GM12891 (cell line): ENCODE results near the gene VAPB.

ENCODE experiments used
- DNase-seq: peaks from one replicate; pipeline ENCODE4 v3.0.0; 2011; ENCODE audit warnings: low spot score; ENCODE audit not compliant: insufficient read length
- FAIRE-seq: peaks from 2 replicates; lab custom pipeline; 2011; peaks lifted over from hg19 to GRCh38; lab: Jason Lieb, UNC
- PAX5 ChIP-seq: IDR thresholded peaks from 2 replicates; pipeline ENCODE4 v1.6.1; 2011; ENCODE audit warnings: low read length, moderate library complexity, mild to moderate bottlenecking; ENCODE audit not compliant: insufficient read depth, severe bottlenecking
- POLR2A ChIP-seq: IDR thresholded peaks from 2 replicates; pipeline ENCODE4 v1.6.1; 2011; ENCODE audit warnings: low read depth, low read length, control low read depth
- POLR2AphosphoS5 ChIP-seq: IDR thresholded peaks from 2 replicates; pipeline ENCODE4 v1.6.1; 2011; ENCODE audit warnings: low read depth, low read length, control low read depth
- POU2F2 ChIP-seq: IDR thresholded peaks from 2 replicates; pipeline ENCODE4 v1.6.1; 2011; ENCODE audit warnings: low read depth, mild to moderate bottlenecking, control low read depth, low read length, moderate library complexity
- SPI1 ChIP-seq: IDR thresholded peaks from 2 replicates; pipeline ENCODE4 v1.6.1; 2011; ENCODE audit warnings: low read depth, low read length, control low read depth
- TAF1 ChIP-seq: IDR thresholded peaks from 2 replicates; pipeline ENCODE4 v1.6.1; 2011; ENCODE audit warnings: low read depth, low read length, control low read depth

The VAPB gene

DNA sequence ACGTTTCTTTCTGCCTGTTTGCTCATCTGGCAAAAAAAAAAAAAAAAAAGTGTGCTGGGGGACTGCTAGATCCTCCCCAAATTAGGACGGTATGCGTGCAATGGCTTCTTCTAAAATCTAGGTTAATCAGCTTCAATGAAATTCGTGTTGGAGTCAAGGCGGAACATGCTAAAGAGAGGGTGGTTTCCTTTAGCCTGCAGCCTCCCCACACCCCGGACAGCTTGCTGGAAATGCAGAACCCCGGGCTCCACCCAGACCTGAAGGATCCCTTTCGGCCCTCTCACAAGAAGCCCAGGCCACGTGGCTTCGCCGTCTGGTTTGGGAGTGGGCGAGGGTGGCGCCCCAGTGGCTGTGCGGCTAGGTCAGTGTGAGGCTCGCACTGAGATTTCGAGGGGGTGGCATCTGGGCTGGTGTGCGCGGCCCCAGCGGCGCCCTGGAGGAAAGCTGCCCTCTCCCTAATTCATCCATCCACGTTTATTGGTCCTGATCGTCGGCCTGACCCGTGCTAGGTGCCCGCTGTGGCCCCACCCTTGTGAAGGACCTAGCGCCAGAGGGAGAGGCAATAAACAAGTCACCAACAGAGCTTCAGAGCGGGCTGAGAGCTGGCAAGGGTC is 77.2 kb downstream of the VAPB start:
- no peak for TF ChIP-seq PAX5
- TF ChIP-seq POU2F2, result no peak
- TF ChIP-seq SPI1, result no peak
- TF ChIP-seq POLR2A, result no peak
- no peak for FAIRE-seq

DNA sequence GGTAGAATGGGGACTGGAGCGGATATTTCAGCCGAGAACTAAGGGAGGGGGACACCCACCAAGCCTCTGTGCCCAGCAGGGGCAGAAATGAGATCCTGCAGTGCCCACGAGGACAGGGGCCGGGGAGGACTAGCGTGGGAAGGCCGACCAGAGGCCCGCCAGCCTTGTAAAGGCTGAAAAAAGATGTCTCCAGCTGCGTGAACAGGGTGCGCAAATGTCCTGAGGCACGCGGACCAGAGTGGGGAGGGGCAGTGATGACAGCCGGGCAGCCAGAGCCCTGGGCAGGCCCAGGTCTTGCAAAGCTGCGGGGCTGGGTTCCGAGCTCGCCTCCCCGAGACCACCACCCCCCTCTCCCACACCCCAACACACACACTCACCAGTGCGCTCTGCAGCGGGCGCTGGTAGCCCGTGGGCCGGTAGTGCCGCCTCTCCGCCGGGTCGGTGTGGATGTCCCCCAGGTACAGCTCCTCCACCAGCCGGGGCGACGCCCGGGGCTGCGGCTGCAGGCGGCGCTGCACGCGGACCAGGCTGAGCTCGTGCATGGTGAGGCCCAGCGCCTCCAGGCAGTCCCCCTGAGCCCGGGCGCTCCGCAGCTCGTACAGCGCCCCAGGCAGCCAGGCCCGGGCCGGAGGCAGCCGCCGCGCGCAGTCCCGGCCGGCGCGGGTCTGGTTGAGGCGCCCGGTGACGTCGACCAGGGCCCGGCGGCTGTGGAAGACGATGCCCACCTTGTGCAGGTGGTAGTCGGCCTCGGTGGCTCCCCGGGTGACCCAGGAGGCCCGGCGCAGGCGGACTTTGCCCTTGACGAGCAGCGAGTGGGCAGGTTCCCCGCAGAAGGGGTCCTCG is 77.9 kb downstream of the VAPB start:
- DNase-seq, result no peak
- no peak for TF ChIP-seq TAF1
- TF ChIP-seq POLR2A, result no peak
- TF ChIP-seq SPI1, result no peak
- FAIRE-seq, result no peak

More for the DNA sequence above, 77.2 kb downstream of the VAPB start:
- DNase-seq, result no peak

DNA sequence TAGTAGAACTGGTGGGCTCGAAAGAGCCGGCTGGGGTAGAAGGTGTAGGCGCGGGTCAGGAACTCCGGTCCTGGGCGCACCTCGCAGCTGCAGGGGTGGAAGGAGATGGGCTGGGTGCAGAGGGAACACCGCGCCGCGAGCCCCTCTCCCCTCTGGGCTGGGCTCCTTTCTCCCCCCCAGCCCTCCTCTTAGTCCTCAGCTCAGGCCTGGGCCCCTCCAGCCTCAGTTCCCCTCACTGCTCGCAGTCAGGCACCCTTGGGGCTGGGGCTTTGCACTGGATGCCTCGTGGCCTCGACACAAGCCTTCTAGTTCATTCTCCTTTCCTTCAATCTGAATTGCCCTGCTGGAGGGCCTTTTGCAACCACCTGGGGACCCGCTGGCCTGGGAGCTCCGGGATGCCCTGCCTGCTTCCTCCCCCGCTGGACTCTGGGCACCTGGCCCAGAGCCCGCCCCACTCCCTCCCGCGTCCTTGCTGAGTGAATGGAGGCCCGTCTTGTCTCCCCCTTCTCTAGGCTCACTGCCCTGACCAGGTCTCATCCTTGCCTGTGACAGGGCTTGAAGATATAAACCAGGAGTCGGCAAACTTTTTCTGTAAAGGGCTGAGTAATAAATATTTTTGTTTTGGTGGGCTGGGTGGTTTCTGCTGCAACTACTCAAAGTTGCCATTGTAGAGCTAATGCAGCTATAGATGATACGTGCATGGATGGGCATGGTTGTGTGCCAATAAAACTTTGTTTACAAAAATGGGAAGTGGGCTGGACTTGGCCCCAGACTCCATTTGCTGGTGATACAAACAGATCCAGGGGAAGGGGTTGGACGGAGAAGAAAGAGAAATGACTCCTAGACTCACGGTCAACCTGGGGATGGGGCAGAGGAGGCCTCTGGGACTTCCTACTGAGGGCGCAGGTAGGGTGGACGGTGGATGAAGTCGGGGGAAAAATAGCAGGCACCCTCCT is 78.8 kb downstream of the VAPB start:
- DNase-seq (no peak), FAIRE-seq (no peak)
- TF ChIP-seq PAX5 (no peak), POU2F2 (no peak), SPI1 (no peak), TAF1 (no peak), POLR2A (no peak), POLR2AphosphoS5 (no peak)

DNA sequence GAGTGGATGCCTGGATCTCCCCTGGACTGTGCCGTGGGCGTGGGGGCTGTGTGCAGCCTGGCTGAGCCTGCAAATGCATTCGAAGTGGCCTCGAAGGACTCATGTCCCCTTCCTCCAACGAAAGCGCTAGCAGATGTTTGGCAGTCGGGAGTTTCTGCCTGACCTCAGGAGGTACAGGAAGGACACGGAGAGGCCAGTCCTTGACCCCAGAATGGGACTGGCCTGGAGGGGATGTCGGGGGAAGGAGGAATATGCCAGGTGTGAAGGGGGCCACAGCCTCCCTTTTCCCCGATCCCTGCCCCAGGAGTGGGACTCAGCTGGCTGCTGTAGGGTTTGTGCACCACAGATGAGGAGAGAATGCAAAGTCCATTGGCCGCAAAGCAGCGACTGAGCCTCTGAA is 80.6 kb downstream of the VAPB start:
- FAIRE-seq (no peak), DNase-seq (no peak)
- no peak for TF ChIP-seq POLR2A
- no peak for TF ChIP-seq PAX5
- no peak for TF ChIP-seq TAF1
- TF ChIP-seq POU2F2, result no peak
- TF ChIP-seq POLR2AphosphoS5, result no peak
- no peak for TF ChIP-seq SPI1

DNA sequence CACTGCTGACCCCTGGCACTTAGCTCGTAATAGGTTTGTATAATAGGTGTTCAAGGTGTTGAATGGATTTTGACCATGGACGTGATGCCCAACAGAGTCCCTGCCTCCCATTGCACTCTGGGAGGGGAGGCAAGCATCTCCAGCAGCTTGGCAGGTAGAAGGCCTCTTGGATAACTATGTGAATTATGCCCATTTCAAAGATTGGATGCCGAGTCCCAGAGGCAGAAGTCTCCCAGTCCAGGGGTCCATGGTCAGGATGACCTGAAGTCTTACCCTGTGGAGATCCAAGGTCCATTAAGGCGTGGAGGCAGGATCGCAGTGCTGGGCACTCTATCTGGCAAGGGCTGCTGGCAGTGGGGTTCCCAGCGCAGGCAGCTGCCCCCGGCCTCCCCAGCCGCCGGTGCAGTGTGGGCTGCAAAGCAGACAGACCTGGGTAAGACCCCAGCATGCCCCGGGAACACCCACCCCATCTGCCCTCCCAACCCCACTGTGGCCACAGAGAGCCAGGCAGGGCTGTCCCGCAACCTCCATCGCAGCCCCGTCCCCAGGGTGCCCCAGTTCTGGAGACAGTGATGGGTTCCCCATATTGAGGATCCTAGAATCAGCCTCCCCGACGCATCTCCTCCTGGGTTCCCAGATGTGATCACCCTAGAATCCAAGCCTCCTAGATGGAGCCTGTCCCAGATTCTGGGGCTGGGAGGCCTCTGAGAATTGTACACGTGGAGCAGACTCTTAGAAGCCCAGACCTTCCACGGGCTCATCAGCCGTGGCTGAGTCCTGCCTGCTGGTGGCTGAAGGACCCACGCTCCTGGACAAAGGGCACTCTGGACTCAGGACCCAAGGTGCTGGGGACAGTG is 81.5 kb downstream of the VAPB start:
- no peak for TF ChIP-seq PAX5
- no peak for TF ChIP-seq POLR2AphosphoS5
- TF ChIP-seq POU2F2, result no peak
- no peak for TF ChIP-seq SPI1
- TF ChIP-seq TAF1, result no peak
- TF ChIP-seq POLR2A, result no peak
- FAIRE-seq, result no peak

DNA sequence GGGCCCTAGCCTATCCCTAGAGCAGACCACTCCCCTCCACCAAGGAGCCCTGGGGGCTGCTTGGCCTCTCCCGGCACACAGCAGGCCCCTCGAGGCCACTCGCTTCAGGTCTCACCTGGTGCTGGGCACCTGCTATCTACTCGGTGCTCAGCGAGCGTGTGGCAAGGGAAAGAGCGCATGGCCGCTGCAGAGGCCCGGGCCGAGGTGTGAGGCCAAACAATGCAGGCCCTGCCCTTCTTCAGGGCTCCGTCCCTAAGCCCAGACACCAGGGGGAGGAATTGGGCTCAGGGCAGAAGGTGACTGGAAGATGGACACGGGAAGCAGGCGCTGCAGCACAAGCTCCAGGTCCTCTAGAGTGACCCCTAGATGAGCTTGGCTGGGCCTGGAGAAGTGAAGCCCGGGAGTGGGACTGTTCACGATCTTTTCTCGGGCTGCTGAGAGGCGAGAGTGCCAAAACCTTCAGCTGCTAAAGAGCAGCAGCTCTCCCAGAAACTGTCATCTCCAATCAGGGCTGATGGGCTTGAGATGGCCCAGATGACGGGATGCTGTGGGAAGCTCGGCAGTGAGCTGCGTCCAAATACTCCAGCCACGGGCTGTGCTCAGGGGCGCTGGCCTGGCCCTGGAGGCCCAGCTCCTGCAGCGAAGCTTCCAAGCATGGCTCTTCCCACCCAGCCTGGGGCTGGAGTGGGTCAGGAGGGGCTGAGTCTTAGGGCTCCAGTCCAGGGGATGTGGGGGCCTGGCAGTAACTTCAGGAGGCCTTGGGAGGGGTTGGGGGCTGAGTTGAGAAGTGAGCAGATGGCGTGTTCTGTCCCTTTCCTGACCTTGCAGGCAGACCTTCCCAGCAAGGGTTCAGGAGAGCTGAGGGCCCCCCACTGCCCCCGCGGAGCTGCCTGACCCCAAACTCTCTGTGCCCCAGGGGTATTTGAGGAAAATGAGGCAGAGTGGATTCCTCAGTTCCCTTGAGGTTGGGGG is 82.5 kb downstream of the VAPB start:
- FAIRE-seq, result no peak
- TF ChIP-seq TAF1 (no peak), PAX5 (no peak), POLR2AphosphoS5 (no peak), SPI1 (no peak), POU2F2 (no peak), POLR2A (no peak)
- DNase-seq, result no peak

More for the DNA sequence above, 81.5 kb downstream of the VAPB start:
- DNase-seq, result no peak

DNA sequence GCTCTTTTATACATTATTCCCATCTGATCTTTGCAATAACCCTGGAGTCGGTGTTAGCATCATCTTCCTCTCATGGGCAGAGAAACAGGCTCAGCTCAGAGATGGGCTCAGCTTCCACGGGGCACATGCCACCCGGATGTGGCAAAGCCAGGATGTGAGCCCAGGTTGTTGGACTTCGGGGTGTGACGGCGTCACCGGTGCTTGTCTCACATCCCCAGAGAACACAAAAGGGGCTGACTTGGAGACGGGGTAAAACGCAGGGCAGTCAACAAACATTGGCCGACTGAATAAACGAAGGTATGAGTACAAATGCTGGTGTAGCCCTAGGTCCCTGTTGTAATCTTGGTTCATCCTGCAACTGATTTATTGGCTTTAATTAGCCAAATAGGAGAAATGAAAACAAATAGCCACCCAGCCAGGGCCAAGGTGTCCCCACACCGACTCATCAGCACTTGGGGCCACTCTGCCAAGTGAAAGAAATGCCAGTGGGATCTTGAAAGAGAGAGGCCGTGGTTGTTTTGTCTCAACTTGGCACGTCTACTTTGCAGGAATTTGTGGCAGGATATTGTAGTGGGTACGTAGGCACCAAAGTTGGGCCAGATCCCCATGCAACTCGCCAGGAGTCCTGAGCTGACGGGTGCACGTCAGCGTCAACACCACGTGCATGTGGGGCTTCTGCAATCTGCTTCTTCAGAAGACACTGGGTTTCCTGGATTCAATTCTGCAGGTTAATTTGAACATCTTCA is 83.4 kb downstream of the VAPB start:
- TF ChIP-seq TAF1, result no peak
- TF ChIP-seq SPI1, result no peak
- TF ChIP-seq POLR2A, result no peak
- no peak for TF ChIP-seq POLR2AphosphoS5
- no peak for TF ChIP-seq PAX5
- TF ChIP-seq POU2F2, result no peak
- no peak for FAIRE-seq
- no peak for DNase-seq
